ENCODE results near the gene NFKBIE. TPM values are rescaled to one million over a fixed set of nuclear protein-coding genes. Genes with fewer than 3 reads are reported as not detected.

NFKBIE gene
- total and polyA plus RNA-seq, 2 of the 13 experiments (the other 11 are each of a cell fraction or from before 2014, with no cell fraction given), result 6.7 to 14.5 TPM

DNA sequence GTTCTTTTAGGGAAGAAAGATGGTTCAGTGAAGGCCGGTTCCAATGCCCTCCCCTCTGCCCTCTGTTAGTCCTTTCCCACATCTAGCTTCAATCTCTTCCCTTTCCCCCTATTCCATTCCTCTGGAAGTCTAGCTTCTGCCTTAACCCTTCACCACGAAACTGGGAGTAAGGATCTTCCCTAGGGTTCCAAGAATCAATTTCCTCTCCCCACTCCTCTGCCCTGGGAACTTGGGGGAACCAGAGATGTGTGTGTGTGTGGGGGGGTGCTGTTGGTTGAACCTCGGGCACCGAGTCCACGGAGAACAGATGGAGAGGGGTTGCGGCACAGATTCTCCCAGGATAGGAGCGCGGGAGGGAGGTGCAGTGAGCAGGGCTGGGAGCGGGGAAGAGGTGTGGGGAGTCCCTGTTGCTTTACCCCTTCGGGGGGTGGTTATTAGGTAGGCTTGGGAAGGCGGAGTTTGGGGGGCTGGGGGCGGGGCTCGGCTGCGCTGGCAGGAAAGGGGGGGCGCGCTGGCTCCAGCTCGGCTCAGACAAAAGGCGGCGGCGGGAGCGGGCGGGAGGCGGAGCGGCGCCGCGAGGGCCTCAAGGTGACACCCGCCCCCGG lies 4.7 kb upstream of the NFKBIE start, which contains the start of gene TMEM151B:
TSS of gene TMEM151B (plus strand) at position 530 of the 605 bp plus-strand sequence. CDS start 293 bp downstream, outside the sequence.
- in situ Hi-C loops (cut with HindIII; ENCODE audit: extremely low pct_ligation_motif_present, low pct_unique_long_range_greater_than_20kb), result loop anchor here (5.0 kb wide), 2 partner anchors 42 to 67 kb away; partner anchors contain the start of gene AARS2
- intact Hi-C loops (cut with micrococcal nuclease; ENCODE audit: unreplicated experiment), result no loop called here
- Histone ChIP-seq H2AFZ (ENCODE audit: low read length) (no peak within 1 kb of the TSS), H3K9me3 (ENCODE audit: low read length) (no peaks in the 10 kb centered on the region), H3K27ac (ENCODE audit: extremely low read length, insufficient read depth, low read length) (no peak within 1 kb of the TSS), H3K36me3 (replicated peaks in 1 of 2; ENCODE audit: control insufficient read depth in 1 of 2, insufficient read depth in 2 of 2, low read length in 2 of 2) (no peaks in the 10 kb centered on the region), H3K4me2 (ENCODE audit: low read depth, low read length) (peak within 1 kb of the TSS; percentile 29; the same call in 1 of the 2 replicates), H3K9ac (ENCODE audit: insufficient read depth, low read depth, low read length) (no peak within 1 kb of the TSS), H3K27me3 (ENCODE audit: control insufficient read depth in 1 of 2, insufficient read depth in 2 of 2, low read length in 2 of 2) (peaks cover 17 to 59% of the 10 kb centered on the region in 2 experiments; a peak in 4 of 5 replicates), H3K4me1 (ENCODE audit: insufficient read depth, low read length) (peaks cover 23% of the 10 kb centered on the region; the same call in 1 of the 2 replicates), H3K4me3 (replicated peaks in 1 of 3; ENCODE audit: insufficient read depth in 1 of 3, low read depth in 2 of 3, low read length in 3 of 3) (peak within 1 kb of the TSS; percentile 33 to 62 (median 42); a peak in 5 of 6 replicates), H3K79me2 (ENCODE audit: insufficient read depth, low read length) (no peaks in the 10 kb centered on the region), H4K20me1 (ENCODE audit: insufficient read depth, low read length) (no peaks in the 10 kb centered on the region)
- no peak for DNase-seq (ENCODE audit: low spot score)
- ATAC-seq, result no peak
- peak; percentile 97 for TF ChIP-seq EZH2 (conservative IDR thresholded peaks at IDR 0.05; ENCODE audit: low read depth, low read length)
- TF ChIP-seq GABPB1 (CRISPR knock-in tag; IDR thresholded peaks at IDR 0.05), result no peak
- no TSS peak for BruUV-seq (replicated peaks)
- CTCF ChIA-PET (ENCODE audit: low intra/inter-chr PET ratio, low total read pairs), result interaction anchor here (4.3 kb wide), 1 partner anchor 68 kb away, joined by 65 read pairs; no protein-coding TSS in a partner anchor
- POLR2A ChIA-PET, result interaction anchor here (0.6 to 1.1 kb wide), 3 partner anchors 13 to 43 kb away, joined by 3 to 5 read pairs (median 3); partner anchors contain the start of genes AARS2, HSP90AB1 and SLC35B2
- WGBS (ENCODE audit: low lambda C conversion rate), result 12% methylated on average over 16 of the region's 29 CpGs
- FAIRE-seq, result no peak

DNA sequence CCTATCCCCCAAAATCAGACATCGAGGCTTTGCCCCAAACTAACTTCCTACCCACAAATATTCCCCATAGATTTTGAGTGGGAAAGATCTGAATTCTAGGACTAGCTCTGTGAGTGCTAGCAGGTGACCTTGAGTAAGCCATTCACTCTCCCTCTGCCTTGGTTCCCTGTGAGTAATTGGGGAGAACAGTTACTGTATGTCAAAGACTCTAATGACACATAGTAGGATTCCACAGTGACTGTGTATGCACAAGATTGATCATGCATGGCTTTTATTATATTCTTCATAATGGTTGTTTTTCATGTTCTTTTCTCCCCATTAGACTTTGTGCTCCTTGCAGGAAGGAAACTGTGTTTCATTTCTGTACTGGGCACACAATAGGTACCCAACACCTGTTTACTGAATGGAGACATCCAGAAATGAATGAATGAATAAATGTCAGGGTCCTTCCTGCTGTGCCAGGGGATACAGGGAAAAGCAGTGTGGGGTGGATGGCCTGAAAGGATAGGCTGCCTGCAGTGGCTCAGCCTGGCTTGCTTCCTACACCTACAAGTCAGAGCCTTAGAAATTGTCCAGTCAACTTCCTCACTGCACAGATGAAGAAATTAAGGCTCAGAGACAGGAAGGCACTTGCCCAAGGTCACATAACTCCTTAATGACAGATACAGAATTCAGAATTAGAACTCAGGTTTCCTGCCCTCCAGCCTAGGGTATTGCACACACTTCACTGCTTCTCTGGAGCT lies 4.0 kb upstream of the NFKBIE start:
- Histone ChIP-seq H3K4me2 (ENCODE audit: low read depth, low read length) (no peak overlapping the region), H3K79me2 (ENCODE audit: insufficient read depth, low read length) (peaks cover 5% of the 10 kb centered on the region), H3K9me3 (ENCODE audit: low read length) (no peaks in the 10 kb centered on the region), H3K4me1 (ENCODE audit: insufficient read depth, low read length) (peaks cover 20% of the 10 kb centered on the region; the same call in 1 of the 2 replicates), H3K27me3 (ENCODE audit: control insufficient read depth in 1 of 2, insufficient read depth in 2 of 2, low read length in 2 of 2) (peaks cover 17 to 55% of the 10 kb centered on the region in 2 experiments; a peak in 4 of 5 replicates), H2AFZ (ENCODE audit: low read length) (no peak overlapping the region), H3K36me3 (replicated peaks in 1 of 2; ENCODE audit: control insufficient read depth in 1 of 2, insufficient read depth in 2 of 2, low read length in 2 of 2) (no peaks in the 10 kb centered on the region), H4K20me1 (ENCODE audit: insufficient read depth, low read length) (no peaks in the 10 kb centered on the region), H3K9ac (ENCODE audit: insufficient read depth, low read depth, low read length) (no peak overlapping the region), H3K4me3 (replicated peaks in 1 of 3; ENCODE audit: insufficient read depth in 1 of 3, low read depth in 2 of 3, low read length in 3 of 3) (no peak overlapping the region), H3K27ac (ENCODE audit: extremely low read length, insufficient read depth, low read length) (no peak overlapping the region)
- BruUV-seq (replicated peaks), result no TSS peak
- CTCF ChIA-PET (ENCODE audit: low intra/inter-chr PET ratio, low total read pairs), result interaction anchor here (2.3 to 4.3 kb wide), 2 partner anchors 35 to 68 kb away, joined by 37 to 65 read pairs; no protein-coding TSS in a partner anchor
- ATAC-seq (no peak), FAIRE-seq (no peak), DNase-seq (ENCODE audit: low spot score) (no peak)
- TF ChIP-seq ZNF75D (CRISPR knock-in tag; IDR thresholded peaks at IDR 0.05; ENCODE audit: borderline replicate concordance), result 0 out of 2 replicates have a peak, but pooled peaks have one; percentile 25
- no peak for TF ChIP-seq HOXA5 (CRISPR knock-in tag; IDR thresholded peaks at IDR 0.05)
- WGBS (ENCODE audit: low lambda C conversion rate), result 0% methylated on average over 1 of the region's 1 CpG
- in situ Hi-C loops (cut with HindIII; ENCODE audit: extremely low pct_ligation_motif_present, low pct_unique_long_range_greater_than_20kb) (loop anchor here (5.0 kb wide), 1 partner anchor 43 kb away; the partner anchor contains the start of gene AARS2), intact Hi-C loops (cut with micrococcal nuclease; ENCODE audit: unreplicated experiment) (no loop called here)
- POLR2A ChIA-PET, result interaction anchor here (1.1 to 1.8 kb wide), 3 partner anchors 12 to 23 kb away, joined by 3 to 7 read pairs (median 5); partner anchors contain the start of genes HSP90AB1 and SLC35B2

All from HepG2 (cell line).